ENCODE data around the gene IGDCC3.

GRCh38 chr15:65384895-65385869 is 7.4 kb upstream of the IGDCC3 start:
- TF ChIP-seq CTCF (IDR thresholded peaks at IDR 0.05 in 4 of 5, conservative IDR thresholded peaks at IDR 0.05 in 1 of 5) (peak; percentile 63 to 92 (median 89)), POLR2A (IDR thresholded peaks at IDR 0.05) (no peak)

All from gastrocnemius medialis (tissue), 4 donors.